ENCODE results near the gene PROB1.
"Not testable (repeated sequence)": the region's sequence is repeated elsewhere in the genome, so short reads cannot be mapped to it uniquely, and the experiment has no call there.

- TF ChIP-seq POLR2A, CTCF (IDR thresholded peaks at IDR 0.05): not testable (repeated sequence)
These were observed 47.0 kb downstream of the PROB1 start for GRCh38 chr5:139347863-139348262.

Data from Peyer's patch (tissue), 4 donors.